Stimulated activated CD4-positive, alpha-beta T cell treated with anti-CD3 and anti-CD28 coated beads, Interleukin-12 subunit alpha, Interleukin-12 subunit beta, amount 100 ng/mL, for 24 hours (primary cell): ENCODE data around the gene LRIT1.
"Not testable (repeated sequence)": the region's sequence is repeated elsewhere in the genome, so short reads cannot be mapped to it uniquely, and the experiment has no call there.

Experiments used
- DNase-seq, 2 experiments: peaks; one replicate each; pipeline ENCODE4 v3.0.0-alpha.2; 2020; ENCODE audit warnings: low read depth in 2 of 2

The LRIT1 gene, protein sequence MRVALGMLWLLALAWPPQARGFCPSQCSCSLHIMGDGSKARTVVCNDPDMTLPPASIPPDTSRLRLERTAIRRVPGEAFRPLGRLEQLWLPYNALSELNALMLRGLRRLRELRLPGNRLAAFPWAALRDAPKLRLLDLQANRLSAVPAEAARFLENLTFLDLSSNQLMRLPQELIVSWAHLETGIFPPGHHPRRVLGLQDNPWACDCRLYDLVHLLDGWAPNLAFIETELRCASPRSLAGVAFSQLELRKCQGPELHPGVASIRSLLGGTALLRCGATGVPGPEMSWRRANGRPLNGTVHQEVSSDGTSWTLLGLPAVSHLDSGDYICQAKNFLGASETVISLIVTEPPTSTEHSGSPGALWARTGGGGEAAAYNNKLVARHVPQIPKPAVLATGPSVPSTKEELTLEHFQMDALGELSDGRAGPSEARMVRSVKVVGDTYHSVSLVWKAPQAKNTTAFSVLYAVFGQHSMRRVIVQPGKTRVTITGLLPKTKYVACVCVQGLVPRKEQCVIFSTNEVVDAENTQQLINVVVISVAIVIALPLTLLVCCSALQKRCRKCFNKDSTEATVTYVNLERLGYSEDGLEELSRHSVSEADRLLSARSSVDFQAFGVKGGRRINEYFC

DNA sequence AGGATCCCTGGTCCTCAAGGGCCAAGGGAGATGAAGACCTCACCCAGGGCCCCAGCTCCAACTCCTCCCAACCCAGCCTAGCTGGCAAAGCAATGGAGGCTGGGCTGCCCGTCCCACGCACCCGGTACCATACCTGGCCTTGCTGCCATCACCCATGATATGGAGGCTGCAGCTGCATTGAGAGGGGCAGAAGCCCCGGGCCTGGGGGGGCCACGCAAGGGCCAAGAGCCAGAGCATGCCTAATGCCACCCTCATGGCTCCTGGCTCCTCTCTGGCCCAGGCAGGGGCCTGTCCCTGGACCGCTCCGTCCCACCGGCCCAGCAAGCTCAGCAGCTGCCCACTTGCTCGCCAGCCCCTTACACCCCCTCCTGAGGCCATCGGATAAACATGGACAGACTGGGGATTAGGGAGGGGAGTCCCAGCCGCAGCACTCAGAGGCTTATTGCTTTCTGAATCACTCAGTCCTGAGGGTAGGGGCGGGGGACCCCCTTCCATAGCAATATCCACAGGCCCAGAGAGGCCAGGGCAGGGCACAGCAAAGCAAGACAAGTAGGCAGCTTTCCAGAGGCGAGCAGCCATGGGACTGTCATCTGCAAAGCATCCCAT is at the start of gene LRIT1:
TSS of gene LRIT1 (minus strand) at position 362 of the 606 bp plus-strand sequence. CDS start at position 255, 107 bp downstream.
- no peak for DNase-seq

DNA sequence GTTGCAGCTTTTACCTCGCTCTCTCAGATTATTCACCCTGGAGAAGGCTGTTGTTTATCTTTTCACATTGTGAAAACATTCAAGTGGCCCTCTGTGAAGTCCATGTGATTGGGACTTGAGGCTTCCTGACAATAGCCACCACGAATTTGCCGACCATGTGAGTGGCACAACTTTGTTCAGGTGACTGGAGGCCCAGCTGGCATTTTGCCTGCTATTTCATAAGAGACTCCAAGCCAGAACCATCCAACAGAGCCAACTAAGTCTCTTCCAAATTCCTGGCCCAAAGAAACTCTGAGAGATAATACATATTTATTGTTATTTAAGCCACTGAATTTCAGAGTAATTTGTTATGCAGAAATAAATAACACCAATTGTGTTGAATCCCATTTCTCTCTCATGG is 48.9 kb upstream of the LRIT1 start:
- DNase-seq: no peak

DNA sequence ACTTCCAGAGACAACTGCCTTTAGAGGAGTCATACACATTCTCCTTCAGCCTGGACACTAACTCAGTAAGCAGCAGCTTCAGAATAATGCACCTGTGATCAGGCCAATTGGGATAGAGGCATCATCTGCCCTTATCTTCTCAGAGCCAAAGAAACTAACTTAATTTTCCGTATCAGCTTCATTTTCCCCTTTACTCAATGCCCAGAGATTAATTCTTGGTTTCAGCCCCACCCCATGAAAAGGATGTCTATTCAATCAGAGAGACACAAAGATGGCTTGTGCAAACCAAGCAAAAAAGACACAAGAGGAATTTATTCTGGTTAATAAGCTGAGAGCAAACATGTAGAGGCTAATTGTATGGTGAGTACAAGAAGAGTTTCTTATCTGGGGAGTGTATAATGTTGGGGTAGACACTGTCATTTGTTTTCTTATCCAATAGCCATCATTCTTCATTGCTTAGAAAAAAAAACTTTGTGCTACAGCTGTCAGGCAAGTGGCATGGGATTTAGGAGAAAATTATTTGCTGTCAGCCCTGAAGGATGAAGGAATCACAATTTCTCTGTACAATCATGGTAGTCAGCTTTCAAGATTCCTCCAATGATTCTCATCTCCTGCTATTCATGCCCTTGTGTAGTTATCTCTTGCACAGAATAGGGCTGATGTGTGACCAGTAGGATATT is 48.3 kb upstream of the LRIT1 start:
- DNase-seq: no peak

DNA sequence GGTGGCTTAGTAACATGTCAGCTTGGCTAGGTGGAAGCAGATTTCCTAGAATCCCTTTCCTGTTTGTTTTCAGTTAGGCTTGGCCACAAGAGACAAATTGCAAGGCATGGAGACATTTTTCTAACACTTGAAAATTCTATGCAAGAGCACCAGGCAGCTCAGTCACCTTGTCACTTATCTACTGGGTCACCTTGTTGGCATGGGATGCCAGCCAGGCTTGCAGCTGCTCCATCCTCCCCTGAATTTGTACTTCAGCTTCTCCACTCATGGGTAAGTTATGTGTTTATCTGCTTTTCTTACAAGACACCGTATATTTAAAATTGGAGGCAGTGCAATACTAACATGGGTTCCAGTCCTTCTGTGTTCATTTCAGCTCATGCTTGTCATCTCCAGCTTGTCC is 46.8 kb upstream of the LRIT1 start:
- DNase-seq: no peak

DNA sequence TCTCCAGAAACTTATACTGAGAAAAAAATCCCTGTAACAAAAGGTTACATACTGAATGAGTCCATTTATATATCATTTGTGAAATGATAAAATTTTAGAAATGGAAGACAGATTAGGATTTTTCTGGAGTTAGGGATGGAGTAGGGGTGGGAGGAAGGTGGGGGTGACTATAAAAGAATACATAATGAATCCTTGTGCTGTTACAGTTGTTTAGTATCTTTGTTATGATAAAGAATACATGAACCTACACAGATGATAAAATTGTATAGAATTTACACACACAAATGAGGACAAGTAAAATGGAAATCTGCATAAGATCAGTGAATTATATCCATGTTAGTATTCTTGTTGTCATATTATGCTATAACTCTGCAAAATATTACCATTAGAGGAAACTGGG is 45.3 kb upstream of the LRIT1 start:
- DNase-seq: no peak

DNA sequence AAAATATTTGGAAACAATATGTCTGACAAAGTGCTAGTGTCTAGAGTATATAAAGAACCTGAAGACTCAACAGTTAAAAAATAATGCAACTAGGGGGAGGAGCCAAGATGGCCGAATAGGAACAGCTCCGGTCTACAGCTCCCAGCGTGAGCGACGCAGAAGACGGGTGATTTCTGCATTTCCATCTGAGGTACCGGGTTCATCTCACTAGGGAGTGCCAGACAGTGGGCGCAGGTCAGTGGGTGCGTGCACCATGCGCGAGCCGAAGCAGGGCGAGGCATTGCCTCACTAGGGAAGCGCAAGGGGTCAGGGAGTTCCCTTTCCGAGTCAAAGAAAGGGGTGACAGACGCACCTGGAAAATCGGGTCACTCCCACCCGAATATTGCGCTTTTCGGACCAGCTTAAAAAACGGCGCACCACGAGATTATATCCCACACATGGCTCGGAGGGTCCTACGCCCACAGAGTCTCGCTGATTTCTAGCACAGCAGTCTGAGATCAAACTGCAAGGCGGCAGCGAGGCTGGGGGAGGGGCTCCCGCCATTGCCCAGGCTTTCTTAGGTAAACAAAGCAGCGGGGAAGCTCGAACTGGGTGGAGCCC is 38.6 kb upstream of the LRIT1 start:
- DNase-seq: not testable (repeated sequence)

DNA sequence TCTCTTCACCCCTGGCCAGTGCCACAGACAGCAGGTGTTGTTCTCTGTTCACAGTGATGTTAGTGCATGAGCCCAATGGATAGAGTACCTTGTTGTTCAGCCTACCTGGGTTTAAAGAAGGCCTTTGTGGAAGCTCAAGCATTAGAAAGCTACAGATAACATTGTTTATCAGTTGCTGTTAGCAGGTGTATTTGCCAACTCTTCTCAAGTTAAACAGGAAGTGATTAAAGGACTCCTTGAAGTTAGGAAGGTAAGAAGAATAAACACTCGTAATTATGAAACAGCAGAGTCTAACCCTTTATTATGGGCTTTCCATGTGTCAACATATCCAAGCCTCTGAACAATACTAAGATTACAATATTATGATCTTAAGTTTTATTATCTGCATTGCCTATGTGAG is 29.4 kb upstream of the LRIT1 start:
- no peak for DNase-seq

DNA sequence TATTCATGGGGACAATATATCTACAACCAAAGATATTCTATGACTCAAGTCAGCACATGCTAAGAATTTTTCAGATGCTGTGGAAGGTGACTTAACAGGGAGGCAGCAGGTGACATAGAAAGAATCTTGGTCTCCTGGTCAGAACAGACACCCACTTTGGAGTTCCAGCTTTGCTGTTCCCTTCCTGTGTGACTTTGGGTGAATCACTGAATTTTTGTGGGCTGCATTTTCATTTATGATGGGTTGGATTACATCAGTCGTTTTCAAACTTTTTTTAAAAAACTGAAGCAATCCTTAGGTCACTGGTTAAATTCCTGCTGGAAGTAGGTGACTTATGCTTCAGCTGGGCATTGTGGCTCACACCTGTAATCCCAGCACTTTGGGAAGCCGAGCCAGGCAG is 28.4 kb upstream of the LRIT1 start:
- no peak for DNase-seq

DNA sequence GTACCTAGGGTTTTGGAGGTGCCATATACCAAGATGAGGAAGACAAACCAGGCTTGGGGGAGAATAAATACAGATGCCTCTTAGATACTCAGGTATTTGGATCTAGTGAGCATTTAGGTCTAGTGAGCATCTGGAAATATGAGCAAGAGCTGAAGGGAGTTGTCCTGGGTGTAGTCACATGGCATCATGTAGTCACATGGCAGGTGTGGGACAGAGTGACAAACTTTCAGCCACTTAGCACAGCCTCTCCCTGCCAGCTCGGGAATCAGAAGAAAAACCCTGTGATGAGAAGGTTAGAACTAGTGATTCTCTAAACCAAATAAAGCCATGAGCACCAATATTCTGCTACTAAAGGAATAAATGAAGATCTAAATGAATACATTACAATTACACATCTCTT is 27.8 kb upstream of the LRIT1 start:
- DNase-seq: no peak

DNA sequence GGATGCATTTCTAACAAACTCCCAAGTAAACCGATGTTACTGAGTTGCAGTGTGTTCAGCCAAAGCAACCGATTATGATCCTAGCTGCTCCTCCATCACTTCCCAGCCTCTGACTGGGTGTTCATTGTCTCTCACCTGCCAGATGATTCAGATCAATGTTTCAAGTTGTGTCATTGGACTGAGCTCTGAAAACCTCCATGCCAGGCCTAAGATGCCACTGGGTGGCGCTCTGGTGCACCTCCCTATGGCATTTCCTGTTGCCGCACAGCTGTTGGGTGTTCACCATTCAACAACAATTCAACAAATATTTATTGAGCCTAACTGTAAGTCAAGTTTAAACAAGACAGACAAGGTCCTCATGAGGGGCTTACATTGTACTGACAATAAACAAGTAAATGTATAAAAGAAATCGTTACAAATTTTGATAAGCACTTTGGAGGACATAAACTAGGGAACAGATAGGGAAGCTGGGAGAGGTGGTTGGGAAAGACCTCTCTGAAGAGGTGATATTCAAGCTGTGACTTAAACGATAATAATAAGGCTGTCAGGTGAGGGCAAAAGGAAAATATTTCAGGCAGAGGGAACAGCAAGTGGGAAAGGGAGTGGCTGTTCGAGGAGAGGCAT is 26.3 kb upstream of the LRIT1 start:
- DNase-seq: peak; percentile 55 to 78

DNA sequence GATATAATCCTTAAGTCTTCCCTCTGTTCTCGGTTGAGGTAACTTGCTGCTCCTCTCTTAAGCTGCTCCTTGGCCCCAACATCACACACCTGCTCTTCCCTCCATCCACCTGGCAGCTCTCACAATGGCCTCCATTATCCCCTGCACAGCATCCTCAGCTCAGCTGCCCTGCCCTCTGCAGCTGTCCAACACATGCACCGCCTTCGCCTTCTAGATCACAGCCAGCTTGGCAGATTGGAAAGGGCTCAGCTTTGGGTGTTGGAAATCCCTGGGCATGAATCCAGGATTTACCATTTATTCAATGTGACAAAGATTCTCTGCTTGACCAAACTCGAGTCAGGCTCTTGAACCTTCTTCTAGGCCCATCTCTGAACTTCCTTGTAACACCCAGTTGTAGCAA is 24.1 kb upstream of the LRIT1 start:
- DNase-seq: no peak

DNA sequence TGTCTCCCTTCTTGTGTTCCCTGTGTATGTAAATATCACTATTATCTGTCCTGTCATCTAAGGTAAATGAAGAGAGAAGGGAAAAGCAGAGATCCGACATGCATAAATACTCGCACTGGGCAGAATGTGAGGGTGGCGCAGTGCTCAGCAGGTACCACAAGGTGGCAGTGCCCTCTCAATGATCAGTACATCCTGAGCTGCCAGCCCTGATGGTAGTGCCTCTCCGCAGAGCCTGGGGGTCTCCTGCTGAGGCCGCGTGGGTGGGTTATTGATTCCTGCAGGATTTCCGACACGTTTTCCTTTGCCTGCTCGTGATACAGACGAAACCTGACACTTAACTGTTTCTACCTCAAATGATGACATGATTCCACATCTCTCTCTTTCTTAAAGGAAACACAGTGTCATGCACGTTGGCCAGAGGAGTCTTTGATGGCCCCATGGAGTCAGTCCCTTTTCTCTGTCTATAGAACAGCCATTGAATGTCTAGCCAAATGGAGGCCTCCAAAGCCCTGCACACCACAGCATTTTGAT is 23.3 kb upstream of the LRIT1 start:
- peak; percentile 55 to 71 for DNase-seq

DNA sequence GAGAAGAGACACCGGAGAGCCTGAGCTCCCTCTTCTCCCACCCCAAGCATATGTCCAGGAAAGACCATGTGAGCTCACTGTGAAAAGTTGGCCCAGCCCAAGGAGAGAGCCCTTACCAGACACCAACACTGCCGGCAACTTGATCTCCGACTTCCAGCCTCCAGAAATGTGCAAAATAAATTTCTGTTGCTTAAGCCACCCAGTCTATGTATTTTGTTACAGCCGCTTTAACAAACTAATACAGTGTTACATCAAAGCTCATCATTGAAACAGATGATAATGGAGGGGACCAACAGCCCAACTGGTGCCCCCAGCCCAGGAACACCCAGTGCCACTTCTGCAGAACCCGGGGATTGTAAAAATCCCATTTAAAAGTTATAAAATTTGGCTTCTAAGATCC is 22.4 kb upstream of the LRIT1 start:
- no peak for DNase-seq

DNA sequence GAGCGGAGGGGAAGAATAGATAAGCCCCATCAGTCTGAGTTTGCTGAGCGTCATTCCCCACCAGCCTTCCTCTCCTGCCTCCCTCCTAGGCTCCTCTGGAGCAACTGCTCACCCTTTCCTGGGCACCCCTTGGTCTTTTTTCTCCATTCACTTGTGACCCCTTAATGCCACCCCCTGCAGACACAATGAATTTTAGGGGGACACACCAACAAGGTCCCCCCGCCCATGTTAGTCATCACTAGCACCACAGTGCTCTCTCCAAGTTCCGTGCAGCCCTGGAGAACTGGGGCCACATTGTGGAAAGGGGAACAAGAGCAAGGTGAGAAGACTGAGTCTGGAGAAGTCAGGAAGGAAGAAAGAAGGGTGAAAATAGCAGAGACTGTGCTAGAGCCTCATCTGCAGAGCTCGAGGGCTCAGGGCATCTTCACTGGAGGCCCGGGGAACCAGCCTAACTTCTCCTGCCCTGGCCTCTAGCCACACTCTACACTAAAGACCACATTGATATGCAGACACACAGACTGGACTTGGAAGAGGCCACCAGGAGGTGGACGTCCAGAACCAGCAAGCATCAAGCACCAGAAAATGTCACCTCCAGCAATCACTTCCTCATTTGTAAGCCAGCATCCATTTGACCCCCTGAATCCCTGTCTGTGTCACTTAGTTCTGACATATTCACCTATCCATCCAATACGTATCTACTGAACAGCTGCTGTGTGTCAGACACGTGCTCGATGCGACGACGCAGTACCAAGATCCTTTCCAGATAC is 21.0 kb upstream of the LRIT1 start:
- DNase-seq: no peak

DNA sequence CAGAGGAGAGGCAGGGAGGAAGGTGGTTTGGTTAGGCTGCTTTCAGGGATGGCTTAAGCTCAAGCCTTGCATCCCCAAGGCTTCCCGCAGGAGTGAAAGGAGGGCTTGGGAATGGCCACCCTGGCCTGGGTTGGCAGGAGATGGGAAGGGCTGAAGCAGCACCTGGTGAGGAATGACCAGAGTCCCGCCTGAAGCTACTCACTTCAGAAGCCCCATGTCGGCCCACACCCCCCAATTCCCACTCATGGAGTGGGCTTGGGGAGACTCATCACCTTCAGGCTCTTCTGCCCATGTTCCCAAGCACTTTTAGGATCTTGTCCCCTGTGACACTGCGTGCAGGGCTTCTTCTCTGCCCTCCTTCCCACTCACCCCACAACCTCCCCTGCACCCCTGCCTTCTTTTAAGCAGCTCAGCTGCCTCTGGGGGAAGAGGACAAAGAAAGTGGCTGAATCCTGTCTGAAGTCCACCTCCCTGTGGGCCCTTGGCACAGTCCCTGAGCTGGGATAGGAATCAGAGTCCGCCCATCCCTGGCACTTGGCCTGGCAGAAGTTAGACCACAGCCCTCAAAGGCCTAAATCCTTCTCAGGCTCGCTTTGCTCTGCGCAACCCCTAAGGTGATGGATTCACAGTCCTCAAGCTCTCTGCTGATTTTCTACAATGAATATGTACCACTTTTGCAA is 20.0 kb upstream of the LRIT1 start:
- DNase-seq: no peak

DNA sequence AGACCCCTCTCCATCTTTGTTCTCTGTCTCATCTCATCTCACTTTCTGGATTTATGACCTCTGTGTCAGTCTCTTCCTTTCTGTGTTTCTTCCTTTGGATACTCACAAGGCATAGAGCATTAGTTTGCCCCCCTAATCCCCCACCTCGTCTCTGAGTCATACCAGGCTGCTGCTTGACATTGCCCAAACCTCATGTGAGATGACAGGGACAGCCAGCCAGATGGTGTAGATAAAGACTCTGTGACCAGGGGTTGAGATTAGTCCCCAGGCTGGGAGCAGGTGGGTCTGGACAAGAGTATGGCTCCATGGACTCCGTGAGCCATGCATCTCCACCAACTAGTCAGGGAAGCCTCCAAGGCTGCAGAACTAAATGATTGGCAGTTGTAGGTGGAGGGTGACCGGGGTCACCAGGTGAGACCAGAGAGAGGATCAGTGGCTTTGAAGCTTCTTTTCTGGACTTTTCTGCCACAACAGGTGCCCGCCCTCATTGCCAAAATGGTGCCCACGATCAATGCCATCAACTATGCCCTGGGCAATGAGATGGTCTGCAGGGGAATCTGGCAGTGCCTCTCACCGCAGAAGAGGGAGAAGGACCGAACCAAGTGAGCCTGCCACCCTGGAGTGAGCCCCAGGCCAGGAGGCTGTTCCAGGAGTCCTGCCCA is 16.8 kb upstream of the LRIT1 start:
- DNase-seq: no peak

DNA sequence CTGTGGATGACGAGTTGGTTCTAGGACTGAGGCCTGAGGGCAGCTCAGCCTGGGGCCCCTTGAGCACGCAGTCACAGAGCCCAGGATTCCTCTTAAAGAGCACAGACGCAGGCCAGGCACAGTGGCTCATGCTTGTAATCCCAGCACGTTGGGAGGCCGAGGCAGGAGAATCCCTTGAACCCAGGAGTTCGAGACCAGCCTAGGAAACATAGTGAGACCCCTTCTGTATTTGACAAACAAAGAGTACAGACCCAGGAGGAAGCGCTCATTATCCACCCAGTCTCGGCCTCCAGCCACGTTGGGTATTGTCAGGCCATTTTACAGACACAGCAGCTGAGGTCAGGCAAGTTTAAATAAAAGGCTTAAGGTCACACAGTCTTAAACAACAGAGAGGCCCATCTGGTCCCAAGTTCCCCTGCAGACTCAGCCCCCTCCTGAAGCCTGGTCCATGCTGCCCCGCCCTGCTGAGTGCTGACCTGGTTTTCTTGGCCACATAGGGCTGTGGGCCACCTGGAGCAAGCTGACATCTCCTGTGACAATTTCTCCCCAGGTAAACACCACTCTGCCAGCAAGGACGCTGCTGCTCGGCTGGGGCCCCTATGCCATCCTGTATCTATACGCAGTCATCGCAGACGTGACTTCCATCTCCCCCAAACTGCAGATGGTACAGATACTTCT is 16.1 kb upstream of the LRIT1 start:
- no peak for DNase-seq

DNA sequence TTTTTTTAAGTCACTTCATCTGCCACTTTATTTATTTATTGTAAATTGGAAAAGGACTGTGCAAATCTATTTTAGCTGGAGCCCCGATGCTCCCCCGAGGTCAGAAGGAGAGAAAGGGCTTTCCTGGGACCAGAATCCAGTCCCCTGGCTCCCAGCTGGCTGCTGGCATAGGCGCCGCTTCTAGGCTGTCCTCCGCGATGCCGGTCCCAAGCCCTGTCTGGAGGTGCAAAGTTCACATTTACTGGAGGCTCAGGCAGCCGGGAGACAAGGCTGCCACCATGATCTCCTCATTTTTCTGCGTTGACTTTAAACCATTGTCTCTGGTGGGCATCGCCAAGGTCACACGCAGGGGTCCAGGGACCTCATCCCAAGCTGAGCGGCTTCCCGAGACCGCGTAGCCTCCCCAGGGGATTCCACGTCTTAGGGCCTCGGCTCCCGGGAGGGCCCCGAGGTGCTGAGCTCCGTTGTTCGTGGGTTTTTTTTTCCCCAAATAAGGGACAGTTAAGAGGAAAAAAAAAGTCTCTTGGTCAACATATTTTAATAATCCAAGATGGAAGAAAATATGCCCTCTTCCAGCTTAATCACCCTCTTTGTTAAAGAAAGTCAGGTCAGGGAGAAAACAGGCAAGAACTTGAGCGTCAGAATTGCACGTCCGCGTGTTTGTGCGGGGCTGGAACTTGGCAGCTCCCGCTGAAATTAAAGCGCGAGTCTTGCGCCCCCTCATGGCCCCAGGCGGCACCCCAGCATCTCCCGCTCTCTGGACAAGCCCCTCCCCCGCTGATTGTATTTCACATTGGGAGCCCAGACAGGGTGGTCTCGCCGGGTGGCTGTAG is 15.4 kb upstream of the LRIT1 start:
- peak in 1 of 2 experiments; percentile 61 for DNase-seq
